HepG2 (cell line): Measurements from ENCODE around the gene DYNC1LI1. TPM values are rescaled to one million over a fixed set of nuclear protein-coding genes. Genes with fewer than 3 reads are reported as not detected.

Experiments used
- ATAC-seq: fragments of 200-7000 bp; cut with Tn5 transposase; 3 replicates; pipeline ENCODE4 v1.9.1; 2020; ENCODE audit warnings: mild to moderate bottlenecking, moderate library complexity
- BruUV-seq: library from RNA; stranded (reverse); fragments of 400-500 nt; replicated peaks from 2 replicates; lab custom pipeline; 2021; lab: Mats Ljungman, UMichigan
- CTCF ChIA-PET: fragments of 300-600 bp; formaldehyde crosslinking; extraction: SDS; loops from one replicate; lab custom pipeline; 2021; ENCODE audit warnings: low total read pairs, inconsistent platforms, low intra/inter-chr PET ratio; lab: Yijun Ruan, JAX
- POLR2A ChIA-PET: fragments of 350-600 bp; sonication (Branson Sonifier 250); formaldehyde crosslinking; loops from one replicate; lab custom pipeline; 2020; ENCODE audit warnings: antibody characterized with exemption, inconsistent platforms; lab: Yijun Ruan, JAX
- DNase-seq: peaks from one replicate; pipeline ENCODE4 v3.0.0-alpha.2; 2015; ENCODE audit warnings: low spot score
- FAIRE-seq: peaks from 3 replicates; lab custom pipeline; 2011; peaks lifted over from hg19 to GRCh38; lab: Jason Lieb, UNC
- H2AFZ ChIP-seq: one replicate; pipeline ENCODE4 v1.6.1; 2011; ENCODE audit warnings: low read length, inconsistent platforms
- H3K27ac ChIP-seq: fragments of 300-600 bp; 3 replicates; pipeline ENCODE4 v1.8.0; 2011; ENCODE audit warnings: mixed run types, mild to moderate bottlenecking, mixed read lengths, low read length, inconsistent platforms; ENCODE audit not compliant: insufficient read depth; ENCODE audit errors: extremely low read length
- H3K27me3 ChIP-seq, 2 experiments: fragments of 200-600 bp in 1 of 2; 2 replicates in 1 of 2; 3 replicates in 1 of 2; pipeline versions ENCODE4 v1.6.0 to v1.8.0; 2011; ENCODE audit warnings: low read length in 2 of 2, mild to moderate bottlenecking in 2 of 2, moderate library complexity in 2 of 2, inconsistent platforms in 1 of 2; ENCODE audit not compliant: insufficient read depth in 2 of 2, control insufficient read depth in 1 of 2
- H3K36me3 ChIP-seq, 2 experiments: fragments of 200-600 bp in 1 of 2; replicated peaks in 1 of 2; 2 replicates in 1 of 2; 3 replicates in 1 of 2; pipeline versions ENCODE4 v1.5.1 to v1.8.0; 2011; ENCODE audit warnings: low read length in 2 of 2, inconsistent platforms in 1 of 2; ENCODE audit not compliant: insufficient read depth in 2 of 2, control insufficient read depth in 1 of 2
- H3K4me1 ChIP-seq: 2 replicates; pipeline ENCODE4 v1.5.1; 2012; ENCODE audit warnings: low read length, inconsistent platforms; ENCODE audit not compliant: insufficient read depth
- H3K4me2 ChIP-seq: 2 replicates; pipeline ENCODE4 v1.6.0; 2011; ENCODE audit warnings: low read depth, low read length, inconsistent platforms
- H3K4me3 ChIP-seq, 3 experiments: fragments of 200-600 bp in 1 of 3; sonication (generic), shearing (Covaris generic) in 1 of 3; replicated peaks in 1 of 3; 2 replicates each; pipeline ENCODE4 v1.5.1; 2011 to 2016; ENCODE audit warnings: low read length in 3 of 3, inconsistent platforms in 2 of 3, low read depth in 2 of 3, mild to moderate bottlenecking in 2 of 3, control low read depth in 1 of 3, mixed read lengths in 1 of 3; ENCODE audit not compliant: insufficient read depth in 1 of 3
- H3K79me2 ChIP-seq: one replicate; pipeline ENCODE4 v1.6.1; 2011; ENCODE audit warnings: low read length, inconsistent platforms; ENCODE audit not compliant: insufficient read depth
- H3K9ac ChIP-seq: 2 replicates; pipeline ENCODE4 v1.6.0; 2011; ENCODE audit warnings: mild to moderate bottlenecking, low read depth, low read length, inconsistent platforms; ENCODE audit not compliant: insufficient read depth
- H3K9me3 ChIP-seq: 2 replicates; pipeline ENCODE4 v1.5.1; 2012; ENCODE audit warnings: mild to moderate bottlenecking, low read length
- H4K20me1 ChIP-seq: 2 replicates; pipeline ENCODE4 v1.6.0; 2011; ENCODE audit warnings: inconsistent platforms, mild to moderate bottlenecking, low read length, moderate library complexity; ENCODE audit not compliant: insufficient read depth
- HCFC1 ChIP-seq: fragments of 150-350 bp; IDR thresholded peaks from 2 replicates; pipeline ENCODE4 v1.6.1; 2014; ENCODE audit warnings: low read depth, low read length
- HNF1A ChIP-seq, 2 experiments: sonication (generic) in 1 of 2; formaldehyde crosslinking in 1 of 2; IDR thresholded peaks; 2 replicates each; pipeline versions ENCODE4 v1.4.0 to v1.6.1; 2016 to 2020; ENCODE audit warnings: borderline replicate concordance in 1 of 2, low read depth in 1 of 2, mild to moderate bottlenecking in 1 of 2, missing genetic modification reagents in 1 of 2
- HOXA3 ChIP-seq: sonication (generic); formaldehyde crosslinking; IDR thresholded peaks from 2 replicates; pipeline ENCODE4 v1.5.0; 2020; ENCODE audit warnings: missing genetic modification reagents
- MAFF ChIP-seq: IDR thresholded peaks from 2 replicates; pipeline ENCODE4 v1.6.1; 2011; ENCODE audit warnings: low read depth, low read length, improper control_type of control experiment
- SIN3B ChIP-seq: fragments of 150-350 bp; IDR thresholded peaks from 2 replicates; pipeline ENCODE4 v1.6.1; 2014; ENCODE audit warnings: low read length
- TP53 ChIP-seq: sonication (generic); formaldehyde crosslinking; conservative IDR thresholded peaks from 2 replicates; pipeline ENCODE4 v1.4.0; 2020; ENCODE audit warnings: missing genetic modification reagents
- ZNF235 ChIP-seq: sonication (generic); formaldehyde crosslinking; IDR thresholded peaks from 2 replicates; pipeline ENCODE4 v1.8.1; 2023; ENCODE audit warnings: mild to moderate bottlenecking, missing genetic modification reagents, borderline replicate concordance
- ZNF850 ChIP-seq: sonication (generic); formaldehyde crosslinking; conservative IDR thresholded peaks from 2 replicates; pipeline ENCODE4 v1.9.0; 2021; ENCODE audit warnings: mild to moderate bottlenecking, missing genetic modification reagents
- WGBS: methylation state at CpG from one replicate; pipeline ENCODE4 v1.1.6; 2017; ENCODE audit warnings: low lambda C conversion rate; 5-methylcytosine and 5-hydroxymethylcytosine counted together
- in situ Hi-C: cut with HindIII; loops from 2 replicates; pipeline ENCODE4 v1.10.0; 2017; ENCODE audit warnings: low pct_unique_long_range_greater_than_20kb; ENCODE audit not compliant: extremely low pct_ligation_motif_present
- intact Hi-C: fragments of 100-400 bp; cut with micrococcal nuclease; formaldehyde crosslinking; loops from one replicate; pipeline ENCODE4 v1.10.0; 2022; ENCODE audit not compliant: unreplicated experiment
- polyA plus RNA-seq, 8 experiments: library from polyadenylated mRNA; depleted of rRNA in 3 of 8; stranded (reverse) in 7 of 8; unstranded in 1 of 8; fragments of >200 nt; fragmentation: Illumina TruSeq in 4 of 8; extraction: Trizol in 4 of 8; gene quantifications; 2 replicates each; pipeline versions ENCODE4 v1.2.1 to v1.2.3, GENCODE V29; 2011 to 2016; ENCODE audit warnings: low read depth in 4 of 8, missing spikeins in 1 of 8, mixed read lengths in 1 of 8; ENCODE audit not compliant: insufficient read depth in 1 of 8
- total RNA-seq, 5 experiments: library from RNA; depleted of rRNA; stranded (reverse); fragments of >200 nt; fragmentation: Illumina TruSeq; extraction: Trizol; gene quantifications; 2 replicates each; pipeline ENCODE4 v1.2.3, GENCODE V29; 2016; ENCODE audit warnings: low read depth in 1 of 5

DYNC1LI1 gene
- total and polyA plus RNA-seq, 2 of the 13 experiments (the other 11 are each of a cell fraction or from before 2014, with no cell fraction given) = 13.4 to 37.1 TPM

GRCh38 chr3:32577581-32578556 is 7.2 kb upstream of the DYNC1LI1 start:
- CTCF ChIA-PET = no interaction called here
- no peaks in the 10 kb centered on the region for H4K20me1 ChIP-seq
- TF ChIP-seq SIN3B (no peak), TP53 (CRISPR knock-in tag) (no peak), MAFF (no peak), HNF1A (IDR thresholded peaks at IDR 0.05; ENCODE audit: low read depth) (no peak), HNF1A (CRISPR knock-in tag; IDR thresholded peaks at IDR 0.05; ENCODE audit: borderline replicate concordance) (no peak), HCFC1 (no peak), HOXA3 (CRISPR knock-in tag) (no peak), ZNF235 (CRISPR knock-in tag) (no peak), ZNF850 (CRISPR knock-in tag) (no peak)

More at GRCh38 chr3:32577581-32578556, 7.2 kb upstream of the DYNC1LI1 start:
- ATAC-seq (peak; percentile 54), FAIRE-seq (no peak), DNase-seq (no peak)
- no peaks in the 10 kb centered on the region for H3K79me2 ChIP-seq
- no peaks in the 10 kb centered on the region for H3K27me3 ChIP-seq
- peaks cover 33% of the 10 kb centered on the region for H3K4me1 ChIP-seq
- WGBS = 3% methylated on average over 9 of the region's 9 CpGs
- no peak overlapping the region for H3K27ac ChIP-seq
- peak overlapping the region; percentile 15; the same call in 1 of the 2 replicates for H3K9ac ChIP-seq
- peak overlapping the region; percentile 75 for H3K4me2 ChIP-seq
- H3K36me3 ChIP-seq = no peaks in the 10 kb centered on the region
- intact Hi-C loops = loop anchor here (1.0 to 10.0 kb wide), 2 partner anchors 8 to 107 kb away; partner anchors contain the start of genes CNOT10 and DYNC1LI1
- POLR2A ChIA-PET = no interaction called here
- in situ Hi-C loops = no loop called here
- peak overlapping the region; percentile 29 to 48 (median 31); a peak in 5 of 6 replicates for H3K4me3 ChIP-seq
- BruUV-seq = no TSS peak
- no peaks in the 10 kb centered on the region for H3K9me3 ChIP-seq
- peak overlapping the region; percentile 80 for H2AFZ ChIP-seq
